Coronary artery (tissue), 2 donors: ENCODE data around the gene ATAD3B.

Experiments
- DNase-seq: peaks from one replicate; pipeline ENCODE4 v3.0.0-alpha.2; 2017; ENCODE audit warnings: low spot score
- H3K27ac ChIP-seq, 2 donors: fragments of 200-600 bp; sonication (generic); one replicate each; pipeline ENCODE4 v1.5.1; 2016 to 2019
- H3K4me3 ChIP-seq: fragments of 200-600 bp; sonication (generic); 2 replicates; pipeline ENCODE4 v1.5.1; 2016; ENCODE audit warnings: mild to moderate bottlenecking, moderate library complexity
- TF ChIP-seq, protein P1 (sequence below): fragments of 200-600 bp; sonication (generic); IDR thresholded peaks from one replicate; pipeline ENCODE4 v1.5.1; 2019; ENCODE audit warnings: antibody characterized with exemption

ATAD3B gene

DNA sequence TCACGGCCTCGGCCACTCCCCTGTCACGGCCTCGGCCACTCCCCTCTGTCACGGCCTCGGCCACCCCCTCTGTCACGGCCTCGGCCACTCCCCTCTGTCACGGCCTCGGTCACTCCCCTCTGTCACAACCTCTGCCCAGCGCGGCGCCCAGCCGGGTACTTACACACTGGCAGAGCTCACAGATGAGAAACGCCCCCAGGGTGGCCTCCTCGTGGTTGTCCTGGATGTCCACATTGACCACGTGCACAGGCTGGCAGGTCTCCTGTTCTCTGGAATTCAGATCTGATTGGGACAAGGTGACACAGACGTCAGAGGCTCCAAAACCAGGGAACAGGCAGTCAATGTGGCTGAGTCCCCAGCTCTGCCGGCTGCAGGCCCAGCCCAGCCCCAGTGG lies 72.1 kb downstream of the ATAD3B start:
- TF ChIP-seq, protein P1, sequence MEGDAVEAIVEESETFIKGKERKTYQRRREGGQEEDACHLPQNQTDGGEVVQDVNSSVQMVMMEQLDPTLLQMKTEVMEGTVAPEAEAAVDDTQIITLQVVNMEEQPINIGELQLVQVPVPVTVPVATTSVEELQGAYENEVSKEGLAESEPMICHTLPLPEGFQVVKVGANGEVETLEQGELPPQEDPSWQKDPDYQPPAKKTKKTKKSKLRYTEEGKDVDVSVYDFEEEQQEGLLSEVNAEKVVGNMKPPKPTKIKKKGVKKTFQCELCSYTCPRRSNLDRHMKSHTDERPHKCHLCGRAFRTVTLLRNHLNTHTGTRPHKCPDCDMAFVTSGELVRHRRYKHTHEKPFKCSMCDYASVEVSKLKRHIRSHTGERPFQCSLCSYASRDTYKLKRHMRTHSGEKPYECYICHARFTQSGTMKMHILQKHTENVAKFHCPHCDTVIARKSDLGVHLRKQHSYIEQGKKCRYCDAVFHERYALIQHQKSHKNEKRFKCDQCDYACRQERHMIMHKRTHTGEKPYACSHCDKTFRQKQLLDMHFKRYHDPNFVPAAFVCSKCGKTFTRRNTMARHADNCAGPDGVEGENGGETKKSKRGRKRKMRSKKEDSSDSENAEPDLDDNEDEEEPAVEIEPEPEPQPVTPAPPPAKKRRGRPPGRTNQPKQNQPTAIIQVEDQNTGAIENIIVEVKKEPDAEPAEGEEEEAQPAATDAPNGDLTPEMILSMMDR: no peak
- no peak overlapping the region for H3K27ac ChIP-seq
- no peak for DNase-seq

DNA sequence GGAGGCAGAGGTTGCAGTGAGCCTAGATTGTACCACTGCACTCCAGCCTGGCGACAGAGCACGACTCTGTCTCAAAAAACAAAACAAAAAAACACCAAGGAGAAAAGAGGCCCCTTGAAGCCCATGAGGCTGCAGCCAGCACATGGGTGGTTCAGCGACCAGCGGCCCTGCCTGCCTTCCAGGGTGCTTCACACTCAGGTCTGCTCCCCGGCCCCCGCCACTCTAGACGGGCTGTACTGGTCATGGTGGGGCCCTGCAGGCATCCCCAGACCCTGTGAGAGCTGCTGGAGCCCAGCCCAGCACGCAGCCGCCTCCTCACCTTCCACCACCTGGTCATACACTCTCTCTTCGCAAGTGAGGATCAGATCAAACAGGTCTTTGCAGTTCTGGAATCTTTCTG lies 73.0 kb downstream of the ATAD3B start:
- no peak for DNase-seq
- no peak overlapping the region for H3K27ac ChIP-seq
- TF ChIP-seq, protein P1: no peak
- no peak overlapping the region for H3K4me3 ChIP-seq

More for the DNA sequence above, 72.1 kb downstream of the ATAD3B start:
- H3K4me3 ChIP-seq: no peak overlapping the region
